ENCODE data around the gene CD99L2.

Gene CD99L2

GRCh38 chrX:150792949-150793527 is 105.4 kb downstream of the CD99L2 start:
- H3K9me2 ChIP-seq (replicated peaks; ENCODE audit: low read depth, low read length), result no peaks in the 10 kb centered on the region
- no peaks in the 10 kb centered on the region for H3K27me3 ChIP-seq (ENCODE audit: insufficient read depth, low read length, poor library complexity, severe bottlenecking)
- no peaks in the 10 kb centered on the region for H4K20me1 ChIP-seq (ENCODE audit: insufficient read depth, low read length, poor library complexity, severe bottlenecking)
- H3F3A ChIP-seq (ENCODE audit: low read depth), result no peaks in the 10 kb centered on the region
- H3K36me3 ChIP-seq (ENCODE audit: insufficient read depth, low read length), result peaks cover 5% of the 10 kb centered on the region; the same call in 1 of the 2 replicates
- TF ChIP-seq EZH2phosphoT487 (IDR thresholded peaks at IDR 0.05; ENCODE audit: borderline replicate concordance) (no peak), CTCF (conservative IDR thresholded peaks at IDR 0.05; ENCODE audit: low read length) (no peak)
- H3K9ac ChIP-seq (ENCODE audit: low read depth, low read length, poor library complexity, severe bottlenecking), result no peak overlapping the region
- H3K4me3 ChIP-seq (ENCODE audit: low read length, poor library complexity, severe bottlenecking), result no peak overlapping the region
- no peak overlapping the region for H2AFZ ChIP-seq (ENCODE audit: low read length)
- H3K4me2 ChIP-seq (ENCODE audit: low read depth, low read length, poor library complexity, severe bottlenecking), result no peak overlapping the region
- no peaks in the 10 kb centered on the region for H3K4me1 ChIP-seq (ENCODE audit: insufficient read depth, low read length, poor library complexity, severe bottlenecking)
- H3K9me3 ChIP-seq (ENCODE audit: insufficient read depth, low read depth, low read length), result no peaks in the 10 kb centered on the region
- H3K79me2 ChIP-seq (ENCODE audit: insufficient read depth, low read length), result no peaks in the 10 kb centered on the region

GRCh38 chrX:150790021-150790420 is 108.4 kb downstream of the CD99L2 start:
- Histone ChIP-seq H3K36me3 (ENCODE audit: insufficient read depth, low read length) (peaks cover 5% of the 10 kb centered on the region; the same call in 1 of the 2 replicates), H3K9me2 (replicated peaks; ENCODE audit: low read depth, low read length) (no peaks in the 10 kb centered on the region), H3K4me1 (ENCODE audit: insufficient read depth, low read length, poor library complexity, severe bottlenecking) (no peaks in the 10 kb centered on the region), H3K4me3 (ENCODE audit: low read length, poor library complexity, severe bottlenecking) (no peak overlapping the region), H3F3A (ENCODE audit: low read depth) (no peaks in the 10 kb centered on the region), H4K20me1 (ENCODE audit: insufficient read depth, low read length, poor library complexity, severe bottlenecking) (no peaks in the 10 kb centered on the region), H3K9ac (ENCODE audit: low read depth, low read length, poor library complexity, severe bottlenecking) (no peak overlapping the region), H3K4me2 (ENCODE audit: low read depth, low read length, poor library complexity, severe bottlenecking) (no peak overlapping the region), H3K9me3 (ENCODE audit: insufficient read depth, low read depth, low read length) (no peaks in the 10 kb centered on the region), H2AFZ (ENCODE audit: low read length) (no peak overlapping the region), H3K27me3 (ENCODE audit: insufficient read depth, low read length, poor library complexity, severe bottlenecking) (no peaks in the 10 kb centered on the region), H3K79me2 (ENCODE audit: insufficient read depth, low read length) (no peaks in the 10 kb centered on the region)
- no peak for TF ChIP-seq EZH2phosphoT487 (IDR thresholded peaks at IDR 0.05; ENCODE audit: borderline replicate concordance)
- TF ChIP-seq CTCF (conservative IDR thresholded peaks at IDR 0.05; ENCODE audit: low read length), result no peak

DNA sequence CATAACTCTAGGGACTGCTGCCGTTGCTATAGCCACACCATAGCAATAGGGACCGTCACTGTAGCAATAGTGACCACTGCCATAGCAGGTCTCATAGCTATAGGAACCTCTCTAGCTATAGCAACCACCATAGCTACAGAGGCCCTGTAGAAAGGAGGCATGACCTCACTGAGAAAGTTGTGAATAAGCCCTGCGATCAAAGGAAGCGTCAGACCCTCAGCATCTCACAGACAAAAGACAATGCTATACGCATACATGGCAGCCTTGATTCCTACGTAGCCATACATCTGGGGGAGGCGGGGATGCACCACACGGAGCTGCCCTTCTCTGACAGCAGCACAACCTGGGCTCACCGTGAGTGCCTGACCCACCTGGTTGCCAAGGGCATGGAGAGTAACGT is 116.8 kb downstream of the CD99L2 start:
- Histone ChIP-seq H3K79me2 (ENCODE audit: insufficient read depth, low read length) (no peaks in the 10 kb centered on the region), H3K27me3 (ENCODE audit: insufficient read depth, low read length, poor library complexity, severe bottlenecking) (no peaks in the 10 kb centered on the region), H3K36me3 (ENCODE audit: insufficient read depth, low read length) (no peaks in the 10 kb centered on the region), H3K4me3 (ENCODE audit: low read length, poor library complexity, severe bottlenecking) (no peak overlapping the region), H3K4me1 (ENCODE audit: insufficient read depth, low read length, poor library complexity, severe bottlenecking) (no peaks in the 10 kb centered on the region), H3K9me2 (replicated peaks; ENCODE audit: low read depth, low read length) (no peaks in the 10 kb centered on the region), H3K4me2 (ENCODE audit: low read depth, low read length, poor library complexity, severe bottlenecking) (no peak overlapping the region), H3K9me3 (ENCODE audit: insufficient read depth, low read depth, low read length) (no peaks in the 10 kb centered on the region), H3F3A (ENCODE audit: low read depth) (no peaks in the 10 kb centered on the region), H2AFZ (ENCODE audit: low read length) (no peak overlapping the region), H4K20me1 (ENCODE audit: insufficient read depth, low read length, poor library complexity, severe bottlenecking) (no peaks in the 10 kb centered on the region), H3K9ac (ENCODE audit: low read depth, low read length, poor library complexity, severe bottlenecking) (no peak overlapping the region)
- TF ChIP-seq CTCF (conservative IDR thresholded peaks at IDR 0.05; ENCODE audit: low read length), result no peak
- TF ChIP-seq EZH2phosphoT487 (IDR thresholded peaks at IDR 0.05; ENCODE audit: borderline replicate concordance), result no peak

Data from Loucy (cell line).